ENCODE results near the gene GALP.
"Not testable (repeated sequence)": the region's sequence is repeated elsewhere in the genome, so short reads cannot be mapped to it uniquely, and the experiment has no call there.

GALP gene

GRCh38 chr19:56217039-56217949, 41.5 kb downstream of the GALP start:
- peak; percentile 50 for DNase-seq (ENCODE audit: low spot score)
- ChIA-PET POLR2A (ENCODE audit: low non-redundant PET) (no interaction called here), CTCF (interaction anchor here (1.2 kb wide), 1 partner anchor 35 kb away, joined by 4 read pairs; no protein-coding TSS in a partner anchor)
- TF ChIP-seq, protein P1, sequence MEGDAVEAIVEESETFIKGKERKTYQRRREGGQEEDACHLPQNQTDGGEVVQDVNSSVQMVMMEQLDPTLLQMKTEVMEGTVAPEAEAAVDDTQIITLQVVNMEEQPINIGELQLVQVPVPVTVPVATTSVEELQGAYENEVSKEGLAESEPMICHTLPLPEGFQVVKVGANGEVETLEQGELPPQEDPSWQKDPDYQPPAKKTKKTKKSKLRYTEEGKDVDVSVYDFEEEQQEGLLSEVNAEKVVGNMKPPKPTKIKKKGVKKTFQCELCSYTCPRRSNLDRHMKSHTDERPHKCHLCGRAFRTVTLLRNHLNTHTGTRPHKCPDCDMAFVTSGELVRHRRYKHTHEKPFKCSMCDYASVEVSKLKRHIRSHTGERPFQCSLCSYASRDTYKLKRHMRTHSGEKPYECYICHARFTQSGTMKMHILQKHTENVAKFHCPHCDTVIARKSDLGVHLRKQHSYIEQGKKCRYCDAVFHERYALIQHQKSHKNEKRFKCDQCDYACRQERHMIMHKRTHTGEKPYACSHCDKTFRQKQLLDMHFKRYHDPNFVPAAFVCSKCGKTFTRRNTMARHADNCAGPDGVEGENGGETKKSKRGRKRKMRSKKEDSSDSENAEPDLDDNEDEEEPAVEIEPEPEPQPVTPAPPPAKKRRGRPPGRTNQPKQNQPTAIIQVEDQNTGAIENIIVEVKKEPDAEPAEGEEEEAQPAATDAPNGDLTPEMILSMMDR (conservative IDR thresholded peaks at IDR 0.05; ENCODE audit: low read depth): no peak
- peak overlapping the region; percentile 49 for H3K27ac ChIP-seq

DNA sequence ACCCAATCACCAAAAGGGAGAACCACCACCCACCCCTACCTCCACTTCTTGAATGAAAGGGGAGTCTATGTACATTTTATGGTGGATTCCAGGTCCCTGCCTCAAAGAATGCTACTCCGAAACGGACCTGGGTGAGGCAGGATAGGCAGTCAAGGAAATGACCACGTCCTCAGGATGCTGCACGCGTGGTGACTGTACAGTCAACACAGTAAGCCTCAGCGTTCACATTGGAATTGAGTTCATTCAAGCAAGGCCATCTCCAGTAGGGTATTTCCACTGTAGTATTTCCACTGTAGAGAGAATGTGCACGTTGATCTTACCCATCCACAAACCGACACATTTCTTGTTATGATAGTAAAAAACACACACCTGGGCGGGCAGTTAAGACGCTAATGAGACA, 43.2 kb downstream of the GALP start:
- ChIA-PET CTCF (no interaction called here), POLR2A (ENCODE audit: low non-redundant PET) (no interaction called here)
- TF ChIP-seq, protein P1 (conservative IDR thresholded peaks at IDR 0.05; ENCODE audit: low read depth): no peak
- DNase-seq (ENCODE audit: low spot score): no peak
- H3K27ac ChIP-seq: no peak overlapping the region

GRCh38 chr19:56221442-56221841, 45.6 kb downstream of the GALP start:
- CTCF ChIA-PET; DNase-seq (ENCODE audit: low spot score); H3K27ac ChIP-seq; POLR2A ChIA-PET (ENCODE audit: low non-redundant PET): not testable (repeated sequence)

- CTCF ChIA-PET: no interaction called here
- H3K27ac ChIP-seq: no peak overlapping the region
- no peak for DNase-seq (ENCODE audit: low spot score)
- TF ChIP-seq, protein P1 (conservative IDR thresholded peaks at IDR 0.05; ENCODE audit: low read depth): no peak
- POLR2A ChIA-PET (ENCODE audit: low non-redundant PET): no interaction called here
These were observed 46.0 kb downstream of the GALP start for GRCh38 chr19:56221851-56222250.

- H3K27ac ChIP-seq: no peak overlapping the region
- no peak for DNase-seq (ENCODE audit: low spot score)
- ChIA-PET POLR2A (ENCODE audit: low non-redundant PET) (no interaction called here), CTCF (no interaction called here)
- TF ChIP-seq, protein P1 (conservative IDR thresholded peaks at IDR 0.05; ENCODE audit: low read depth): no peak
These were observed 47.1 kb downstream of the GALP start for GRCh38 chr19:56222901-56223300.

DNA sequence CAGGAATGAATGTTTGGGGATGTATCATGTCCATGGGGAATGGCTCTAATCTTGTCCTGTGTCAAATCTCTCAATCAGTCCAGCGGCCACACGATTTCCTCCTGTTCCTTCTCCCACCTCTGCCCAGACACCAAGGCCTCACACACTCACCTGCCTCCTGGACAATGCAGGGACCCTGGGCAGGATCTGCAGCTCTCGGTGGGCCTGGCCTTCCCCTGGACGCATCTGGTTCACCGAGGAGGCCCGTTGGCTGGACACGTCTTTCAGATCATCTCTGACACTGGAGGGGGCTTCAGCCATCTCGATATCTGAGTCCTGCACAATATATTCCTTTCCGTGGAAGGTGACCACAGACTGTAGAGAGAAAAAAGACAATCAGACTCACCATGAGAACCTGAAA, 47.7 kb downstream of the GALP start:
- CTCF ChIA-PET: interaction anchor here (0.6 kb wide), 1 partner anchor 574 kb away, joined by 5 read pairs; no protein-coding TSS in a partner anchor

More for the DNA sequence above, 47.7 kb downstream of the GALP start:
- POLR2A ChIA-PET (ENCODE audit: low non-redundant PET): no interaction called here
- DNase-seq (ENCODE audit: low spot score): no peak
- TF ChIP-seq, protein P1 (conservative IDR thresholded peaks at IDR 0.05; ENCODE audit: low read depth): no peak
- no peak overlapping the region for H3K27ac ChIP-seq
